Left ventricle myocardium superior (tissue), 1 donor: ENCODE results near the gene CENPO. TPM values are rescaled to one million over a fixed set of nuclear protein-coding genes. Genes with fewer than 3 reads are reported as not detected.
A peak's percentile ranks its signal among the peaks of the same experiment; 100 is the strongest.

Experiments
- ATAC-seq: fragments of 200-7000 bp; cut with Tn5 transposase; one replicate; pipeline ENCODE4 v1.9.1; 2020; ENCODE audit warnings: mild to moderate bottlenecking, moderate library complexity
- DNase-seq: peaks from one replicate; pipeline ENCODE4 v3.0.0-alpha.2; 2020
- intact Hi-C: fragments of 100-400 bp; cut with micrococcal nuclease; formaldehyde crosslinking; loops from one replicate; pipeline ENCODE4 v1.11.0; 2022
- total RNA-seq: library from RNA; stranded (reverse); fragmentation: NEBNext Ultra II Directional; extraction: Animal tissue kit (Norgen Biotek cat#: 25700); gene quantifications from one replicate; pipeline ENCODE4 v1.2.1, GENCODE V29; 2021
- donor health status: DM: no; HTN: yes; CAD: no; lungs with severe emphysema.

Gene CENPO
- total RNA-seq, 1 donor from 2014 or later = 2.2 TPM

GRCh38 chr2:24820175-24820513, 26.9 kb downstream of the CENPO start:
- DNase-seq (no peak), ATAC-seq (no peak)
- intact Hi-C loops = no loop called here

GRCh38 chr2:24820598-24821432, 27.6 kb downstream of the CENPO start:
- ATAC-seq (no peak), DNase-seq (no peak)
- intact Hi-C loops = no loop called here

- ATAC-seq (no peak), DNase-seq (no peak)
- intact Hi-C loops = no loop called here
These were observed 28.2 kb downstream of the CENPO start for GRCh38 chr2:24821433-24821891.

- DNase-seq (no peak), ATAC-seq (no peak)
- intact Hi-C loops = no loop called here
These were observed 29.0 kb downstream of the CENPO start for GRCh38 chr2:24822049-24822706.

- DNase-seq (no peak), ATAC-seq (no peak)
- intact Hi-C loops = no loop called here
These were observed 30.9 kb downstream of the CENPO start for GRCh38 chr2:24824071-24824588.

- ATAC-seq (no peak), DNase-seq (no peak)
- intact Hi-C loops = loop anchor here (5.0 kb wide), 2 partner anchors 403 to 418 kb away; no protein-coding TSS in a partner anchor
These were observed 32.0 kb downstream of the CENPO start for GRCh38 chr2:24824966-24825882.

GRCh38 chr2:24825883-24826772, 32.9 kb downstream of the CENPO start:
- DNase-seq = no peak
- intact Hi-C loops = loop anchor here (5.0 kb wide), 2 partner anchors 404 to 419 kb away; no protein-coding TSS in a partner anchor

GRCh38 chr2:24826773-24827145, 33.5 kb downstream of the CENPO start:
- ATAC-seq (no peak), DNase-seq (no peak)
- intact Hi-C loops = loop anchor here (5.0 kb wide), 2 partner anchors 404 to 419 kb away; no protein-coding TSS in a partner anchor

More at GRCh38 chr2:24825883-24826772, 32.9 kb downstream of the CENPO start:
- ATAC-seq = no peak

GRCh38 chr2:24827321-24828237, 34.4 kb downstream of the CENPO start:
- intact Hi-C loops = loop anchor here (5.0 kb wide), 2 partner anchors 405 to 420 kb away; no protein-coding TSS in a partner anchor
- ATAC-seq (peak; percentile 93), DNase-seq (peak; percentile 80)

GRCh38 chr2:24828238-24828996, 35.2 kb downstream of the CENPO start:
- no peak for DNase-seq
- no peak for ATAC-seq
- intact Hi-C loops = loop anchor here (5.0 kb wide), 2 partner anchors 406 to 421 kb away; no protein-coding TSS in a partner anchor

GRCh38 chr2:24830351-24830750, 37.1 kb downstream of the CENPO start:
- intact Hi-C loops = no loop called here
- DNase-seq = no peak
- no peak for ATAC-seq

GRCh38 chr2:24830786-24831185, 37.6 kb downstream of the CENPO start:
- DNase-seq = no peak
- intact Hi-C loops = no loop called here
- ATAC-seq = no peak

GRCh38 chr2:24831221-24832072, 38.2 kb downstream of the CENPO start:
- no peak for DNase-seq
- intact Hi-C loops = no loop called here
- ATAC-seq = no peak

GRCh38 chr2:24832073-24832461, 38.8 kb downstream of the CENPO start:
- intact Hi-C loops = no loop called here
- DNase-seq = peak; percentile 73
- ATAC-seq = peak; percentile 66

- intact Hi-C loops = no loop called here
- no peak for DNase-seq
- ATAC-seq = no peak
These were observed 39.3 kb downstream of the CENPO start for GRCh38 chr2:24832521-24832920.
